Mesenchymal stem cell (in vitro differentiated cells and primary cell): ENCODE measurements around the gene MYO1D.
"Not testable (repeated sequence)": the region's sequence is repeated elsewhere in the genome, so short reads cannot be mapped to it uniquely, and the experiment has no call there.

Source experiments
- DNase-seq: peaks from one replicate; pipeline ENCODE4 v3.0.0-alpha.2; 2013
- H2AFZ ChIP-seq: one replicate; pipeline ENCODE4 v1.6.1; 2013; ENCODE audit warnings: low read depth, mild to moderate bottlenecking, control low read depth, inconsistent platforms, low read length, moderate library complexity
- H2AK5ac ChIP-seq: 2 replicates; pipeline ENCODE4 v1.6.1; 2013; ENCODE audit warnings: low read length, moderate library complexity, mild to moderate bottlenecking, inconsistent platforms; ENCODE audit not compliant: severe bottlenecking
- H2BK120ac ChIP-seq: one replicate; pipeline ENCODE4 v1.6.1; 2013; ENCODE audit warnings: low read depth, mild to moderate bottlenecking, inconsistent platforms, low read length, moderate library complexity
- H2BK12ac ChIP-seq, 2 experiments: one replicate each; pipeline ENCODE4 v1.6.1; 2013; ENCODE audit warnings: inconsistent platforms in 2 of 2, low read length in 2 of 2, mild to moderate bottlenecking in 2 of 2, moderate library complexity in 2 of 2, control low read depth in 1 of 2
- H2BK15ac ChIP-seq: one replicate; pipeline ENCODE4 v1.6.1; 2013; ENCODE audit warnings: mild to moderate bottlenecking, low read depth, inconsistent platforms; ENCODE audit not compliant: poor library complexity, severe bottlenecking
- H2BK5ac ChIP-seq: 2 replicates; pipeline ENCODE4 v1.6.1; 2013; ENCODE audit warnings: low read depth, mild to moderate bottlenecking, low read length, control low read depth, inconsistent platforms; ENCODE audit not compliant: poor library complexity, severe bottlenecking
- H3K14ac ChIP-seq, 2 experiments: one replicate each; pipeline ENCODE4 v1.6.1; 2013; ENCODE audit warnings: inconsistent platforms in 2 of 2, low read length in 2 of 2, control low read depth in 1 of 2, mild to moderate bottlenecking in 1 of 2, moderate library complexity in 1 of 2
- H3K18ac ChIP-seq, 2 experiments: one replicate each; pipeline ENCODE4 v1.6.1; 2013; ENCODE audit warnings: inconsistent platforms in 2 of 2, low read length in 2 of 2, control low read depth in 1 of 2, low read depth in 1 of 2, mild to moderate bottlenecking in 1 of 2
- H3K23ac ChIP-seq, 2 experiments: one replicate each; pipeline ENCODE4 v1.6.1; 2013; ENCODE audit warnings: inconsistent platforms in 2 of 2, low read length in 2 of 2, mild to moderate bottlenecking in 2 of 2, moderate library complexity in 2 of 2, control low read depth in 1 of 2
- H3K27ac ChIP-seq: 2 replicates; pipeline ENCODE4 v1.5.1; 2013; ENCODE audit warnings: mild to moderate bottlenecking, moderate library complexity, low read length, control low read depth, inconsistent platforms; ENCODE audit not compliant: poor library complexity, severe bottlenecking
- H3K27me3 ChIP-seq, 2 experiments: 2 replicates each; pipeline versions ENCODE4 v1.6.1 to v1.7.0; 2013; ENCODE audit warnings: low read length in 2 of 2, mild to moderate bottlenecking in 2 of 2, moderate library complexity in 2 of 2, control low read depth in 1 of 2, inconsistent platforms in 1 of 2; ENCODE audit not compliant: control insufficient read depth in 1 of 2, insufficient read depth in 1 of 2
- H3K36me3 ChIP-seq, 2 experiments: 2 replicates each; pipeline versions ENCODE4 v1.6.1 to v1.7.0; 2013; ENCODE audit warnings: low read length in 2 of 2, control low read depth in 1 of 2, inconsistent platforms in 1 of 2, low read depth in 1 of 2, mild to moderate bottlenecking in 1 of 2; ENCODE audit not compliant: insufficient read depth in 2 of 2, control insufficient read depth in 1 of 2
- H3K4ac ChIP-seq, 2 experiments: one replicate each; pipeline ENCODE4 v1.6.1; 2013; ENCODE audit warnings: inconsistent platforms in 2 of 2, low read length in 2 of 2, mild to moderate bottlenecking in 2 of 2, moderate library complexity in 2 of 2, control low read depth in 1 of 2, low read depth in 1 of 2
- H3K4me1 ChIP-seq: 2 replicates; pipeline ENCODE4 v1.6.1; 2013; ENCODE audit warnings: low read depth, low read length, control low read depth; ENCODE audit not compliant: control insufficient read depth, insufficient read depth
- H3K4me2 ChIP-seq: 2 replicates; pipeline ENCODE4 v1.6.1; 2013; ENCODE audit warnings: low read length, mild to moderate bottlenecking, inconsistent platforms; ENCODE audit not compliant: poor library complexity, severe bottlenecking
- H3K4me3 ChIP-seq, 2 experiments: 2 replicates each; pipeline versions ENCODE4 v1.5.1 to v1.7.0; 2013; ENCODE audit warnings: low read length in 2 of 2, mild to moderate bottlenecking in 2 of 2, control low read depth in 1 of 2, low read depth in 1 of 2; ENCODE audit not compliant: insufficient read depth in 1 of 2
- H3K79me1 ChIP-seq: replicated peaks from 2 replicates; pipeline ENCODE4 v1.6.1; 2013; ENCODE audit warnings: mild to moderate bottlenecking, control low read depth, low read length, inconsistent platforms; ENCODE audit not compliant: poor library complexity, severe bottlenecking
- H3K9ac ChIP-seq: 2 replicates; pipeline ENCODE4 v1.7.0; 2013; ENCODE audit warnings: mild to moderate bottlenecking, low read length, moderate library complexity
- H3K9me3 ChIP-seq: 2 replicates; pipeline ENCODE4 v1.7.0; 2013; ENCODE audit warnings: mild to moderate bottlenecking, low read length; ENCODE audit not compliant: control insufficient read depth
- H4K8ac ChIP-seq: one replicate; pipeline ENCODE4 v1.6.1; 2013; ENCODE audit warnings: inconsistent platforms, mild to moderate bottlenecking, low read length, moderate library complexity
- H4K91ac ChIP-seq: one replicate; pipeline ENCODE4 v1.6.1; 2013; ENCODE audit warnings: mild to moderate bottlenecking, low read length, inconsistent platforms
- WGBS: methylation state at CpG from one replicate; pipeline ENCODE4 v1.1.7; 2013; ENCODE audit warnings: mixed read lengths; 5-methylcytosine and 5-hydroxymethylcytosine counted together

MYO1D gene

GRCh38 chr17:32739722-32740121 lies 137.2 kb downstream of the MYO1D start:
- H3K27ac ChIP-seq = no peak overlapping the region
- H4K91ac ChIP-seq = no peak overlapping the region
- no peak overlapping the region for H3K4me2 ChIP-seq
- H2BK120ac ChIP-seq = no peak overlapping the region
- no peak overlapping the region for H4K8ac ChIP-seq
- no peak overlapping the region for H2BK12ac ChIP-seq
- H3K14ac ChIP-seq = no peak overlapping the region
- H3K36me3 ChIP-seq = peaks cover 0 to 74% of the 10 kb centered on the region in 2 experiments
- no peak overlapping the region for H3K18ac ChIP-seq
- no peak overlapping the region for H3K4me3 ChIP-seq
- no peak overlapping the region for H2AFZ ChIP-seq
- no peaks in the 10 kb centered on the region for H3K9me3 ChIP-seq
- no peaks in the 10 kb centered on the region for H3K79me1 ChIP-seq
- no peak overlapping the region for H2AK5ac ChIP-seq
- 100% methylated on average over 2 of the region's 2 CpGs for WGBS
- H3K4ac ChIP-seq = no peak overlapping the region
- no peaks in the 10 kb centered on the region for H3K27me3 ChIP-seq
- H3K23ac ChIP-seq = no peak overlapping the region
- no peak for DNase-seq
- no peak overlapping the region for H2BK5ac ChIP-seq
- no peak overlapping the region for H3K9ac ChIP-seq
- H3K4me1 ChIP-seq = no peaks in the 10 kb centered on the region
- no peak overlapping the region for H2BK15ac ChIP-seq

DNA sequence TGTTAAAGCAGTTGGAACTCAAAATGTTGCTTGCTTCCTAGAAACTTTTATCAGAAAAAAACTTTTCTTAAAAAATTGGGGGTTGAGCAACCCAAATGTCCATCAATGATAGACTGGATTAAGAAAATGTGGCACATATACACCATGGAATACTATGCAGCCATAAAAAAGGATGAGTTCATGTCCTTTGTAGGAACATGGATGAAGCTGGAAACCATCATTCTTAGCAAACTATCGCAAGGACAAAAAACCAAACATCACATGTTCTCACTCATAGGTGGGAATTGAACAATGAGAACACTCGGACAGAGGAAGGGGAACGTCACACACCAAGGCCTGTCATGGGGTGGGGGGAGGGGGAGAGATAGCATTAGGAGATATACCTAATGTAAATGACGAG lies 137.8 kb downstream of the MYO1D start:
- not testable (repeated sequence) for H3K23ac ChIP-seq, H3K4me2 ChIP-seq, H2BK12ac ChIP-seq, H2AFZ ChIP-seq, H4K8ac ChIP-seq, H3K27ac ChIP-seq, H3K4me3 ChIP-seq, H3K18ac ChIP-seq, H3K14ac ChIP-seq, H3K9ac ChIP-seq, H3K4me1 ChIP-seq, H3K79me1 ChIP-seq, H2BK120ac ChIP-seq, DNase-seq, H2BK15ac ChIP-seq, H3K4ac ChIP-seq, H4K91ac ChIP-seq, H3K9me3 ChIP-seq, H3K27me3 ChIP-seq, H2AK5ac ChIP-seq, H2BK5ac ChIP-seq
- peaks cover 0 to 73% of the 10 kb centered on the region in 2 experiments for H3K36me3 ChIP-seq
- 95% methylated on average over 2 of the region's 4 CpGs for WGBS

DNA sequence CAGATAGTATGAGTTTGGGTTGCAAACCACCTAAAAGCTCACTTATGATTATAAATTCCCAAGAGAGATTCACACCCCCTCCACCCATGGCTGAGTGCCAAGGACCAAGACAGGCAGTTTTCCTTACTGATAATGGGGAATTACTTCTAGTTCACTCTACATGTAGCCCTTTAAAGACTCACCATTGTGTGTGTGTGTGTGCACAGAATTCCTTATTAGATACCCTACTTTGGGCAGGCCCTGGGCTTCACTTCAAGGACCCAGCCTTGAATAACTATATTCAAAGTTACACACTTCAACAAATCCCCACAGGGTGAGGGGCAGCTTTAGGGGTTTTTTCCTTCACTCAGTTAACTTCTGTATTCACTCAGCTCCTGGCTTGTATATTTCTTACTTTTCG lies 143.5 kb downstream of the MYO1D start:
- H3K79me1 ChIP-seq = no peaks in the 10 kb centered on the region
- H3K14ac ChIP-seq = no peak overlapping the region
- H3K4ac ChIP-seq = no peak overlapping the region
- peaks cover 0 to 76% of the 10 kb centered on the region in 2 experiments for H3K36me3 ChIP-seq
- H2BK5ac ChIP-seq = no peak overlapping the region
- no peak overlapping the region for H3K4me2 ChIP-seq
- H4K91ac ChIP-seq = no peak overlapping the region
- DNase-seq = no peak
- no peak overlapping the region for H4K8ac ChIP-seq
- no peak overlapping the region for H3K18ac ChIP-seq
- no peak overlapping the region for H3K9ac ChIP-seq
- H3K27me3 ChIP-seq = no peaks in the 10 kb centered on the region
- no peak overlapping the region for H3K27ac ChIP-seq
- no peak overlapping the region for H2BK15ac ChIP-seq
- no peak overlapping the region for H2BK12ac ChIP-seq
- no CpG with 5 or more reads among the region's 1 CpG for WGBS
- H3K23ac ChIP-seq = no peak overlapping the region
- no peaks in the 10 kb centered on the region for H3K4me1 ChIP-seq
- H2AFZ ChIP-seq = no peak overlapping the region
- H3K9me3 ChIP-seq = peaks cover 9% of the 10 kb centered on the region
- no peak overlapping the region for H2BK120ac ChIP-seq
- H3K4me3 ChIP-seq = no peak overlapping the region
- no peak overlapping the region for H2AK5ac ChIP-seq

DNA sequence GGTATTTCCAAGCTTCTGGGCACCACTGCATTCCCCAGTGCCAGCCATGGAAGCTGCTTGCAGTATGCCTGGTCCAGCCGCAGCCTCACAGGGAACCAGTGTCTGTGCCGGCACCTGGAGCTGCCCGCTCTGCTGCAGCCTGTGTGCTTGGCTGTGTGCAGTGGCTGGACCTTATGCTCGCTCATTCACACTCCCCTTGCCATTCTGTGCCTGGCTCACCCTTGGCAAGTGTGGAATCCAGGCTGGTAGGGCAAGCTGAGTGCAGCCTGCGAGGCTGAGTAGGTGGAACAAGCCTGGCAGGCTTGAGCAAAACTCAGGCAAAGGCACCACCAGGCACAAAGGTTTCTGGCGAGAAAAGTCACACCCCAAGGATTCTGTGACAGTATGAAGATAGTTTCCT lies 144.0 kb downstream of the MYO1D start:
- H3K4me3 ChIP-seq = no peak overlapping the region
- no peak overlapping the region for H4K8ac ChIP-seq
- no peak overlapping the region for H2AK5ac ChIP-seq
- H2BK15ac ChIP-seq = no peak overlapping the region
- H3K27ac ChIP-seq = no peak overlapping the region
- 80% methylated on average over 6 of the region's 6 CpGs for WGBS
- no peak overlapping the region for H4K91ac ChIP-seq
- no peak overlapping the region for H2BK120ac ChIP-seq
- H3K36me3 ChIP-seq = peaks cover 0 to 74% of the 10 kb centered on the region in 2 experiments
- H3K4ac ChIP-seq = no peak overlapping the region
- DNase-seq = no peak
- H2BK5ac ChIP-seq = no peak overlapping the region
- no peak overlapping the region for H2AFZ ChIP-seq
- no peaks in the 10 kb centered on the region for H3K4me1 ChIP-seq
- H3K27me3 ChIP-seq = no peaks in the 10 kb centered on the region
- H3K14ac ChIP-seq = no peak overlapping the region
- no peaks in the 10 kb centered on the region for H3K79me1 ChIP-seq
- no peak overlapping the region for H2BK12ac ChIP-seq
- H3K23ac ChIP-seq = no peak overlapping the region
- H3K4me2 ChIP-seq = no peak overlapping the region
- peaks cover 9% of the 10 kb centered on the region for H3K9me3 ChIP-seq
- no peak overlapping the region for H3K9ac ChIP-seq
- H3K18ac ChIP-seq = no peak overlapping the region
